HG02885 (cell line): ENCODE results near the gene GRM8.

Experiments used
- ATAC-seq: cut with Tn5 transposase; IDR thresholded peaks from one replicate; pipeline ENCODE4 v1.9.1; 2021; ENCODE audit warnings: mild to moderate bottlenecking; ENCODE audit not compliant: unreplicated experiment, poor library complexity

Gene GRM8

DNA sequence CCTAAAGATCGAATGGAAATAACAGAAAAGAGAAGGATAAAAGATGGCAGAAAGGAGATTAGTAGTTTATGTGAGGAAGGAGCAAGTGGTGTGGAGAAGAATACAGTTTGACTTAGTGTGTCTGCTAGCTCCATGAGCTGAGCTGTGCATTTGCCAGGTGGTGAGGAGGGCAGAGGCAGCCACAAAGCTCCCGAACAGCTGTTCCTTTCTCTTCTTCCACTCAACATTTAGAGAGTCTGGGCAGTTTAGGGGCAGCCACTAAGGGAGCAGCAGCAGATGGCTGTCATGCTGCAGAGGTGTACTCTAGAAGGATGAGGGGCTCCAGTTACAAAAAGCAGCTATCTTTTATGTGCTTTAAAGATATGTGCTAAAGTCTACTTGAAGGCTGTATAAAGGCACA, 674.4 kb downstream of the GRM8 start:
- no peak for ATAC-seq

- ATAC-seq: no peak
These were observed 678.2 kb downstream of the GRM8 start for GRCh38 chr7:126574276-126575250.

- peak; percentile 69 for ATAC-seq
These were observed 681.9 kb downstream of the GRM8 start for GRCh38 chr7:126570845-126571244.

DNA sequence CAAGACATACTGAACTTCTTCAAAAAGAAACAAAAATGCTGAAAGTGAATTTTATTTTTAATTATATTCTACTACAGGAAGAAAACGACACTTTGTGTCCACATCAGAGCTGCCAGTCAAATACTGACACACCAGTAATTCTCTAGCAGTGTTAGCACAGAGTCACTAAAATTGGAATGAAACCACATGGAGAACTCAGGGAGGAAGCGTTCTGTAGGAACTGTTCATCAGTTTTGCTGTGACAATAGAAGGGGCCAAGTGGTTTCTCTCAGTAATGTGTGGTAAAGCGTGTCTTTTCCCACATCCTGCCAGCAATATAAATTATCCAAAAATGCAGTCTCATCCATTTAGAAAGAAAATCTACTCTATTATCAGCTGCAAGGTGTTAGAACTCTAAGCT, 683.3 kb downstream of the GRM8 start:
- ATAC-seq: no peak

GRCh38 chr7:126557271-126557670, 695.5 kb downstream of the GRM8 start:
- peak; percentile 64 for ATAC-seq

GRCh38 chr7:126541406-126541805, 711.3 kb downstream of the GRM8 start:
- ATAC-seq: no peak

DNA sequence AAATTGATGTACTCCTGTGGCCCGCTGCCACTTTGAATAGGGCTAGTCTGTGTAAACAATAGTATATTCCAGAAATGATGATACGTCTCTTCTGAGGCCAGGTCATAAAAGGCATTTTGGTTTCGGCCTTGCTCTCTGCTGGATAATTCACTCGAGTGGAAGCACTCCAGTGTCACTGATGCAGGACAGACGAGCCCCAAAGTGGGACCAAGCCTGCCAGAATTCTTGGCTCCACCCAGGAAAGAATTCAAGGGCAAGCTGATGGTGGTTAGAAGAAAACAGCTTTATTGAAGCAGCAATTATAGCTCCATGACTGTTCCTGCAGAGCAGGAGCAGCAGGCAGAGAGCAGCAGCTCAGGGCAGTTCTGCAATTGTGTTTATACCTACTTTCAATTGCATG, 717.6 kb downstream of the GRM8 start:
- ATAC-seq: no peak

DNA sequence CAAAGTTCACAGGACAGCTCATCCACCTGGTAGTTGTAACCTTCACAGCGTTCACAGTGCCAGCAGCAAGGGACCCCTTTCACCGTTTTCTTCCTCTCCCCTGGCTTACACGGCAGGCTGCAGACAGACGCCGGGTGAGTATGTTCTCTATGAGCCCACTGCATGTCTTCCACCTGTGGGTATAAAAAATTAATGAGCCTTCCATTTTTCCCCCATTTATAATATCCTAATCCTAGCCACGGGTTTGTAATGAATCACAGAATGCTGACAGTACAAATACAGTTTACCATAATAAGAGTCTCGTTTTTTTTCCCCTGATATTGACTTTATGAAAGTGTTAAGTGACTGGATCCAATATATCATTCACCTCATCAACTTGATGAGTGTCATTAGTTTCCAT, 719.0 kb downstream of the GRM8 start:
- no peak for ATAC-seq

DNA sequence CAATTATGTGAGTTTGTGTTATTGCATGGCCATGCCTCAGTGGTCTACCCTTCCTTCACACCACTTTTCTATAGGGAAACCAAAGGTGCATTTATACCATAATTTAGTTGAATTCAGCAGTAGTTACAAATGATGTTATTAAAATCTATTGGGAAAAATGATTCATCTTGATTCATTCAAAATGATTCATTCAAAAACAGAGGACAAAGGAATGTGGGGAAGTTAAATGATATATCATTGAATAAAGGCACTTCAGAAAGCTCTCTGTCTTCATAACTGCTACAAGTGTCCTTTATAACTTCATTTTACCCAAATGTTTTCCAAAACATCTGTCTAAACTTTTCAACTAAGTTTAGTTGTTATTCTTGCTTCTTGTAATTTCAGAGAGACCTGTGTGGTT, 722.9 kb downstream of the GRM8 start:
- ATAC-seq: no peak

DNA sequence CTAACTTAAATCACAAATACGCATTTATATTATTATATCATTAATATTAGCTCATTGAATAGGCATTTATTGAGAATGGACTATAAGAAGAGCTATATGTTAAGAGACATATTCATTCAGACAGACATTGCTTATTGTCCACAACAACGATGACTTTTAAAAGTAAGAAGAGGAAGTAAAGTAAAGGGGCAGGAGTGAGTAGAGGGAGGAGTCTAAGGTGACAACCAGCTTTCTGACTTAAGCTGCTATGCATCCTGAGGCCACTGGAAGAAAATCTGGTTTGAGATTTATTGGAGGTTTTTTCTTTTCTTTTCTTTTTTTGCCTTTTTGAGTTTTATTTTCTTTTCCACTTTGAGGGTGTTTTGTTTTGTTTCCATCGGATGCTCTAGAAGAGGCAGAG, 723.5 kb downstream of the GRM8 start:
- ATAC-seq: no peak

GRCh38 chr7:126525906-126526305, 726.8 kb downstream of the GRM8 start:
- ATAC-seq: no peak

GRCh38 chr7:126524967-126525366, 727.8 kb downstream of the GRM8 start:
- no peak for ATAC-seq

GRCh38 chr7:126511046-126511445, 741.7 kb downstream of the GRM8 start:
- ATAC-seq: no peak

- ATAC-seq: no peak
These were observed 751.1 kb downstream of the GRM8 start for GRCh38 chr7:126501617-126502016.

DNA sequence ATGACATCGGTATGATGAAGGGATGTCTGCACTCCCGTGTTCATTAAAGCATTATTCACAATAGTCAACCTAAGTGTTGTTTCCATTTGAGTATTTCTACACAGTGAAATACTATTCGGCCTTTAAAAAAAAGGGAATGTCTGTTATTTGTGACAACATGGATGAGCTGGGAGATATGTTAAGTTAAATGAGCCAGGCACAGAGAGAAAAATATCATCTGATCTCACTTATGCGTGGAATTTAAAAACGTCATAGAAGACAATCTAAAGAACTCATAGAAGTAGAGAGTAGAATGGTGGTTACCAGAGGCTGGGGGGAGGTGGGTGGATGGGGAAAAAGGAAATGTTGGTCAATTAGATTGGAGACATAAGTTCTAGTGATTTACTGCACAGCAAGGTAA, 753.3 kb downstream of the GRM8 start:
- ATAC-seq: no peak

GRCh38 chr7:126495733-126496132, 757.0 kb downstream of the GRM8 start:
- ATAC-seq: no peak

- ATAC-seq: no peak
These were observed 757.7 kb downstream of the GRM8 start for GRCh38 chr7:126495001-126495400.

GRCh38 chr7:126493801-126494200, 758.9 kb downstream of the GRM8 start:
- no peak for ATAC-seq

DNA sequence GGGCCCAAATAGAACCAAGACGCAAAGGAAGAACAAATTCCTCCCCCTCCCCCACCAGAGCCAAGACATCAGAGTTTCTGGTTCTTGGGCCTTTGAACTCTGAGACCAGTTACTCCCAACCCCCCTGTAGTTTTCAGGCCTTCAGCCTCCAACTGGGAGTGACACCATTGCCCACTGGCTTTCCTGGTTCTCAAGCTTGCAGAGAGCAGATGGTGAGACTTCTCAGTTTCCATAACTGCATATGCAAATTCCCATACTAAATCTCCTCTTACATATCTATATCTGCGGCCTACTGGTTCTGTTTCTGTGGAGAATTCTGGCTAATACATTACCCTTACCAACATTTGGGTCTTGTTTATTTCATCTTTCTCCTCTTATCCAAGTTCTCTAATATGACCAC, 762.9 kb downstream of the GRM8 start:
- ATAC-seq: no peak

DNA sequence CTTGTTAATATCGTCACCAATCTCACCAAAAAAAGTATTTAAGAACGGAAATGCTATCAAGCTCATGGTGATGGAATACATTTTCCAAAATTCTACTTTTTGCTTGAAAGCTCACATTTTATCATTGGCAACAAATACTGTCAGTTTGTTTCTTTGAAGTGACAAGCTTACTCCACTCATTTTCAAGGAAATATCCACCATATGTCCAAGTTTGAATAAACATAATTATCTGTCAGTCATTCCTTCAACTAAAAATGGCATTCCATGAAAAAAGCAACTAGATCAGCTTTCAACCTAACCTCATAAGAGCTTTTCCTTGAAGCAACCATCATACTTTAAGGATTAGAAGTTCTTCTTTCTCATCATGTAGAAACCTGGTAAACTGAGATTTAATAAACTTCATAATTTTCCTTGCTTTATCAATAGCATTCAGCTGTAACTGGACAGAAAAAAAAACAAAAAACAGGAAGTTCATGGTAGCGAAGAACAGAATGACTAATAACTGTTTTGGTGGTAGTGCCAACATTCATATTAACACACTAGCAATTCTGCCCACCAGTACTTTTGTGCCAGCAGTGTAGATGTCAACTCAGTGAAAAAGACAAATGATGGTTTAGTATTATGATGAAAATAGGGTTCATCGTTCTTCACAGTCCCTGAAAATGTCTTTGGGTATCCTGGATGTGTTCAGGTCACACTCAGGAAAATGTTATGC, 764.9 kb downstream of the GRM8 start:
- no peak for ATAC-seq

DNA sequence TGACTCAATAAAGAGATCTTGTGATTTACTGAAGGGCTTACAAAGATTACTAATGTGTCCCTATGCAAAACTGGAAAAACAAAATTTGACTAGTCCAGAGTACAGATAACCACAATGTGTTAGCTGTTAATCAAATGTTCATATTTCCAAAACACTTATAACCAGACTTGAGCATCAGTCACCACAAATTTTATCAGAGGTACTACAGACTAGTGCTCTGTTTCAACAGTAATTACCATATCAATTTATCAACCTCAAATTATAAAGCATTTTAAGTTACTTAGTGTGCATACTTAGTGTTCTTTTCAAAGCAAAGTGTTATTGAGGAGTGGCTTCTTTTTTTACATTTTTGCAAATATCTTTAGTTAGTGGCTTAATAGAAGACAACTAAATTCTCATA, 765.9 kb downstream of the GRM8 start:
- no peak for ATAC-seq

- ATAC-seq: no peak
These were observed 767.0 kb downstream of the GRM8 start for GRCh38 chr7:126485791-126486190.
